ENCODE results near the gene CARD11. TPM values are rescaled to one million over a fixed set of nuclear protein-coding genes. Genes with fewer than 3 reads are reported as not detected.

CARD11 gene
- total and polyA plus RNA-seq, 2 of the 4 experiments (the other 2 are of a cell fraction): 0.18 to 0.26 TPM

GRCh38 chr7:2909043-2909442 is 134.6 kb downstream of the CARD11 start:
- Histone ChIP-seq H3K14ac (replicated peaks; ENCODE audit: low read depth, low read length) (no peak overlapping the region), H3K9me1 (ENCODE audit: insufficient read depth, low read length) (no peaks in the 10 kb centered on the region), H2BK5ac (ENCODE audit: low read depth, low read length, poor library complexity, severe bottlenecking) (no peak overlapping the region), H4K5ac (ENCODE audit: low read depth, low read length) (no peak overlapping the region), H3K36me3 (ENCODE audit: control insufficient read depth, insufficient read depth, low read length) (no peaks in the 10 kb centered on the region), H2BK120ac (ENCODE audit: low read depth, low read length) (no peak overlapping the region), H3K9me3 (ENCODE audit: control insufficient read depth, insufficient read depth, low read length) (peaks cover 2% of the 10 kb centered on the region; the same call in 1 of the 2 replicates), H4K91ac (ENCODE audit: insufficient read depth, low read depth, low read length) (no peak overlapping the region), H3K27ac (ENCODE audit: insufficient read depth, low read length) (no peak overlapping the region), H2AFZ (replicated peaks; ENCODE audit: low read length, poor library complexity) (no peak overlapping the region), H4K8ac (ENCODE audit: low read depth in 2 of 2, low read length in 2 of 2) (no peak overlapping the region), H2BK20ac (ENCODE audit: low read depth, low read length) (no peak overlapping the region), H3K18ac (ENCODE audit: low read depth, low read length) (no peak overlapping the region), H3K4ac (ENCODE audit: low read depth, low read length) (no peak overlapping the region), H3K27me3 (ENCODE audit: control insufficient read depth, insufficient read depth, low read length) (no peaks in the 10 kb centered on the region; the same call in 1 of the 2 replicates), H2BK15ac (ENCODE audit: low read depth, low read length) (no peak overlapping the region), H3K4me1 (ENCODE audit: control insufficient read depth, insufficient read depth, low read length) (no peaks in the 10 kb centered on the region), H3K9ac (ENCODE audit: low read depth, low read length) (no peak overlapping the region), H3K4me3 (ENCODE audit: insufficient read depth, low read depth, low read length) (no peak overlapping the region), H2AK9ac (replicated peaks; ENCODE audit: low read depth, low read length, poor library complexity) (no peak overlapping the region), H3K23ac (ENCODE audit: low read depth, low read length) (no peak overlapping the region), H2AK5ac (ENCODE audit: low read depth, low read length) (no peak overlapping the region), H3K4me2 (ENCODE audit: low read depth, low read length) (no peak overlapping the region), H3K79me1 (ENCODE audit: low read depth in 1 of 2, low read length in 2 of 2) (no peaks in the 10 kb centered on the region), H4K20me1 (ENCODE audit: insufficient read depth, low read length) (no peaks in the 10 kb centered on the region), H3K56ac (ENCODE audit: extremely low read depth, insufficient read depth, low read length) (no peak overlapping the region)
- dilution Hi-C loops (cut with HindIII; ENCODE audit: low sequenced_read_pairs, unreplicated experiment): no loop called here
- DNase-seq (no peak), ATAC-seq (ENCODE audit: low read depth) (no peak)
- WGBS, 2 experiments (ENCODE audit: extremely low coverage in 2 of 2, insufficient read length in 1 of 2): 90% methylated on average over 10 of the region's 17 CpGs; no CpG with 5 or more reads in 1 of the 2 experiments
- intact Hi-C loops (cut with micrococcal nuclease): no loop called here
- CTCF ChIA-PET: no interaction called here
- BruUV-seq (replicated peaks): no TSS peak
- in situ Hi-C loops (cut with MboI; ENCODE audit: low sequenced_read_pairs): no loop called here
- POLR2A ChIA-PET (ENCODE audit: unreplicated experiment): no interaction called here
- TF ChIP-seq MXI1 (IDR thresholded peaks at IDR 0.05; ENCODE audit: borderline replicate concordance, low read depth, low read length) (no peak), CEBPB (IDR thresholded peaks at IDR 0.05; ENCODE audit: low read depth, low read length) (no peak), RCOR1 (IDR thresholded peaks at IDR 0.05; ENCODE audit: insufficient replicate concordance, low read length) (no peak), MAZ (IDR thresholded peaks at IDR 0.05; ENCODE audit: borderline replicate concordance, low read depth, low read length) (no peak), RAD21 (IDR thresholded peaks at IDR 0.05; ENCODE audit: low read length) (no peak), CHD1 (IDR thresholded peaks at IDR 0.05; ENCODE audit: low read depth, low read length) (no peak), BHLHE40 (IDR thresholded peaks at IDR 0.05; ENCODE audit: low read depth, low read length) (no peak), USF2 (IDR thresholded peaks at IDR 0.05; ENCODE audit: low read depth, low read length) (no peak), ELK1 (IDR thresholded peaks at IDR 0.05; ENCODE audit: borderline replicate concordance, low read depth, low read length) (no peak), MAFK (IDR thresholded peaks at IDR 0.05; ENCODE audit: low read depth, low read length) (no peak), FOS (IDR thresholded peaks at IDR 0.05; ENCODE audit: low read depth, low read length) (no peak), POLR2A (IDR thresholded peaks at IDR 0.05; ENCODE audit: low read depth, low read length) (no peak), RFX5 (IDR thresholded peaks at IDR 0.05; ENCODE audit: low read depth, low read length) (no peak), CTCF (conservative IDR thresholded peaks at IDR 0.05; ENCODE audit: low read depth, low read length) (no peak), SMC3 (IDR thresholded peaks at IDR 0.05; ENCODE audit: low read depth, low read length) (no peak), NFE2L2 (IDR thresholded peaks at IDR 0.05; ENCODE audit: low read depth, low read length) (no peak)

Measured in IMR-90 (cell line).